OCI-LY1 (cell line): ENCODE measurements around the gene CLIC6.

Experiments used
- EZH2 ChIP-seq: fragments of 200-600 bp; sonication (generic), shearing (Covaris generic); IDR thresholded peaks from 2 replicates; pipeline ENCODE4 v1.8.0; 2017; ENCODE audit warnings: borderline replicate concordance, mixed run types, mild to moderate bottlenecking, antibody characterized with exemption, low read length, moderate library complexity, mixed read lengths
- TF ChIP-seq, protein P1 (sequence below): fragments of 200-600 bp; sonication (generic), shearing (Covaris generic); IDR thresholded peaks from 2 replicates; pipeline ENCODE4 v1.5.1; 2017; ENCODE audit warnings: mild to moderate bottlenecking, antibody characterized with exemption, low read length, moderate library complexity, mixed read lengths

DNA sequence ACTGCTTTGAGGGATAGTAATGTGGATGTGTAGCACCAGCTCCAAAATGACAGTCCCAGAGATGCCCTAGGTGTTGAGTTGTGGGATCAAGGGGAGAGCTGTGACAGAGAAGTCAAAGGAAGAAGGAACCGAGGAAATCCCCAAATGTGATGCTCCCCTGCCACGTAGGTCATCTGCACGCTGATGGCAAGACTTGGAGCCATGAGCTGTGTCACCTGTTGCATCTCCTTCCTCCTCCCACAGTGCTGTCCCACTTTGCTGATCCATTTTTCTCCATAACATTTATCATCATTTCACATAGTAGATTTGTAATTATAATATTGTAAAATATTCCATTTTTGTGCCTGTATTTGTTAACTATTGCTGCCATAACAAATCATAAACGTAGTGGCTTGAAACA is 36.3 kb upstream of the CLIC6 start:
- TF ChIP-seq, protein P1, sequence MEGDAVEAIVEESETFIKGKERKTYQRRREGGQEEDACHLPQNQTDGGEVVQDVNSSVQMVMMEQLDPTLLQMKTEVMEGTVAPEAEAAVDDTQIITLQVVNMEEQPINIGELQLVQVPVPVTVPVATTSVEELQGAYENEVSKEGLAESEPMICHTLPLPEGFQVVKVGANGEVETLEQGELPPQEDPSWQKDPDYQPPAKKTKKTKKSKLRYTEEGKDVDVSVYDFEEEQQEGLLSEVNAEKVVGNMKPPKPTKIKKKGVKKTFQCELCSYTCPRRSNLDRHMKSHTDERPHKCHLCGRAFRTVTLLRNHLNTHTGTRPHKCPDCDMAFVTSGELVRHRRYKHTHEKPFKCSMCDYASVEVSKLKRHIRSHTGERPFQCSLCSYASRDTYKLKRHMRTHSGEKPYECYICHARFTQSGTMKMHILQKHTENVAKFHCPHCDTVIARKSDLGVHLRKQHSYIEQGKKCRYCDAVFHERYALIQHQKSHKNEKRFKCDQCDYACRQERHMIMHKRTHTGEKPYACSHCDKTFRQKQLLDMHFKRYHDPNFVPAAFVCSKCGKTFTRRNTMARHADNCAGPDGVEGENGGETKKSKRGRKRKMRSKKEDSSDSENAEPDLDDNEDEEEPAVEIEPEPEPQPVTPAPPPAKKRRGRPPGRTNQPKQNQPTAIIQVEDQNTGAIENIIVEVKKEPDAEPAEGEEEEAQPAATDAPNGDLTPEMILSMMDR: no peak
- no peak for TF ChIP-seq EZH2
